ENCODE results near the gene PNMA8A.
"Not testable (repeated sequence)": the region's sequence is repeated elsewhere in the genome, so short reads cannot be mapped to it uniquely, and the experiment has no call there.

Gene PNMA8A

GRCh38 chr19:46435009-46435408 lies 36.4 kb downstream of the PNMA8A start:
- TF ChIP-seq POLR2AphosphoS5 (IDR thresholded peaks at IDR 0.05; ENCODE audit: low read depth) (no peak), GABPA (IDR thresholded peaks at IDR 0.05; ENCODE audit: low read depth) (no peak), REST (IDR thresholded peaks at IDR 0.05; ENCODE audit: insufficient replicate concordance, low read depth) (no peak), CTCF (IDR thresholded peaks at IDR 0.05; ENCODE audit: insufficient read depth, low read length) (no peak), SPI1 (IDR thresholded peaks at IDR 0.05; ENCODE audit: borderline replicate concordance, low read depth) (no peak)
- no peak for DNase-seq (ENCODE audit: low read depth in 1 of 2, low spot score in 1 of 2)
- Histone ChIP-seq H3K27me3 (ENCODE audit: insufficient read depth, poor library complexity, severe bottlenecking) (no peaks in the 10 kb centered on the region), H3K4me3 (replicated peaks; ENCODE audit: insufficient read depth, low read length) (no peak overlapping the region), H3K27ac (replicated peaks) (no peak overlapping the region)

GRCh38 chr19:46433470-46433869 lies 37.9 kb downstream of the PNMA8A start:
- H3K27me3 ChIP-seq (ENCODE audit: insufficient read depth, poor library complexity, severe bottlenecking); DNase-seq (ENCODE audit: low read depth in 1 of 2, low spot score in 1 of 2); H3K27ac ChIP-seq (replicated peaks); H3K4me3 ChIP-seq (replicated peaks; ENCODE audit: insufficient read depth, low read length): not testable (repeated sequence)

GRCh38 chr19:46431824-46432223 lies 39.5 kb downstream of the PNMA8A start:
- TF ChIP-seq POLR2AphosphoS5 (IDR thresholded peaks at IDR 0.05; ENCODE audit: low read depth) (no peak), REST (IDR thresholded peaks at IDR 0.05; ENCODE audit: insufficient replicate concordance, low read depth) (no peak), SPI1 (IDR thresholded peaks at IDR 0.05; ENCODE audit: borderline replicate concordance, low read depth) (no peak), CTCF (IDR thresholded peaks at IDR 0.05; ENCODE audit: insufficient read depth, low read length) (no peak), GABPA (IDR thresholded peaks at IDR 0.05; ENCODE audit: low read depth) (no peak)
- no peak overlapping the region for H3K4me3 ChIP-seq (replicated peaks; ENCODE audit: insufficient read depth, low read length)

GRCh38 chr19:46429999-46430398 lies 41.4 kb downstream of the PNMA8A start:
- no peak for DNase-seq (ENCODE audit: low read depth in 1 of 2, low spot score in 1 of 2)
- Histone ChIP-seq H3K4me3 (replicated peaks; ENCODE audit: insufficient read depth, low read length) (no peak overlapping the region), H3K27me3 (ENCODE audit: insufficient read depth, poor library complexity, severe bottlenecking) (peaks cover 32% of the 10 kb centered on the region), H3K27ac (replicated peaks) (no peak overlapping the region)
- TF ChIP-seq POLR2AphosphoS5 (IDR thresholded peaks at IDR 0.05; ENCODE audit: low read depth) (no peak), CTCF (IDR thresholded peaks at IDR 0.05; ENCODE audit: insufficient read depth, low read length) (no peak), GABPA (IDR thresholded peaks at IDR 0.05; ENCODE audit: low read depth) (no peak), SPI1 (IDR thresholded peaks at IDR 0.05; ENCODE audit: borderline replicate concordance, low read depth) (no peak), REST (IDR thresholded peaks at IDR 0.05; ENCODE audit: insufficient replicate concordance, low read depth) (no peak)

More at GRCh38 chr19:46431824-46432223, 39.5 kb downstream of the PNMA8A start:
- DNase-seq (ENCODE audit: low read depth in 1 of 2, low spot score in 1 of 2) = no peak
- no peak overlapping the region for H3K27ac ChIP-seq (replicated peaks)
- peaks cover 20% of the 10 kb centered on the region for H3K27me3 ChIP-seq (ENCODE audit: insufficient read depth, poor library complexity, severe bottlenecking)

All from HL-60 (cell line).